Activated CD4-positive, CD25-positive, alpha-beta regulatory T cell treated with anti-CD3 and anti-CD28 coated beads, Interleukin-2, amount 50 U/mL, for 16 hours (primary cell): ENCODE data around the gene IFFO2.
A peak's percentile ranks its signal among the peaks of the same experiment; 100 is the strongest.

Source experiments
- DNase-seq: peaks from one replicate; pipeline ENCODE4 v3.0.0-alpha.2; 2020; ENCODE audit warnings: low read depth, low spot score

Gene IFFO2

DNA sequence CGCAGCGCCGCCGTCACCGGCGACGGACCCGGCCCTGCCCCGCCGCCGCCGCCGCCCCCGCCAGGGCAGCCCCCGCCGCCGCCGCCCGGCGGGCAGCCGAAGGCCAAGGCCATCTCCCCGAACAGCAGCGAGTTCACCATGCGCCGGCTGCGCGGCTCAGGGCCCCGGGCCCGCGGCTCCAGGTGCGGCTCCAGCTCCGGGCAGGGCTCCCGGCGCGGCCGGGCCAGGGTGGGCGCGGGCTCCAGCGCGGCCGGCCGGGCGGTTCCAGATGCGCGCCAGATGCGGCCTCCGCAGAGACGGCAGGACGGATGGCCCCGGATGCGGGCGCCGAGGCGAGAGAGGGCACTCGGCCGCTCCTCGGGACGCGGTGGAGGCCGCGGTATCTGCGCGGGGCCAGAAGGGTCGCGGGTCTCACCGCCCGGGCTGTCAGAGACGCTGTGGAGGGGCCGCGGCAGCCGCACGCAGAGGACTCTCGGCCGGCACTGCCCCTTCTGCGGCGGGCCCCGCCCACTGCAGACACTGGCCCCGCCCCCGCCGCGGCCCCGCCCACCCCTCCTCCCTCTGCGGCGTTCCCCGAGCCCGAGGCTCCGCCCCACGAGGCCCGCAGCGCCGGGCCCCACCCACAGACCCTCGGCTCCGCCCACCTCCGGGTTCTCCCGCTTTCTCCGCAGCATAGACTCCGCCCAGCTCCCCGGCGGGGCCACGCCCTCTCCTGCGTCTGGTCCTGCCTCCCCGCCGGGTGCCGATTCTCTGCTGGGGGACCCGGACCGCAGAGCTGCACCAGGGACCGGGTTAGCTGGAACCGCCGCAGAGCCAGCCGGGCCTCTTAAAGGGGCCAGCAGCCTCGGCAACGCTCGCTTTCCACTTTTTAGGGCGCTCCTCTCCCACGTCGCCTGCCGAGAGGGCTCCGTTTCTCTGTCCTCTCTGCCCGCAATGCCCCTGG, at the start of gene IFFO2:
IFFO2 (minus strand) TSS at position 484 of the 943 bp plus-strand sequence; CDS start at position 140, 344 bp downstream.
- peak; percentile 91 for DNase-seq

GRCh38 chr1:19006000-19006399, 49.5 kb upstream of the IFFO2 start:
- no peak for DNase-seq

GRCh38 chr1:19003371-19004290, 47.2 kb upstream of the IFFO2 start:
- no peak for DNase-seq

DNA sequence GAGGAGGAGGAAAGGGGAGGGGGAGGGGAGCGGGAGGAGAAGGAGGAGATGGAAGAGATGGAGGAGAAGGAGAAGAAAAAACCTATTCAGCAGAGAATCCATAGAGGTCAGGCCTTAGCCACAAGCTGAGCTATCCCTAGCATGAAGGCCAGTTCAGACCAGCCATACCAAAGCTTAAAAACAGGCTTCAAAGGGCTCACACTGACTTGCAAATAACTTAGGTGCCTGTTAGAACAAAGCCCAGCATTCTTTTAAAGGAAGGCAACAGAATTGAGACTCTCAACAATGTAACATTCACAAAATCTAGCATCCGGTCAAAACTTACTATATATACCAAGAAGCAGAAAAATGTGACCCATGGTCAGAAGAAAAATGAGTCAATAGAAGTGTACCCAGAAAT, 43.6 kb upstream of the IFFO2 start:
- no peak for DNase-seq

GRCh38 chr1:18999359-18999758, 42.9 kb upstream of the IFFO2 start:
- DNase-seq, result no peak

DNA sequence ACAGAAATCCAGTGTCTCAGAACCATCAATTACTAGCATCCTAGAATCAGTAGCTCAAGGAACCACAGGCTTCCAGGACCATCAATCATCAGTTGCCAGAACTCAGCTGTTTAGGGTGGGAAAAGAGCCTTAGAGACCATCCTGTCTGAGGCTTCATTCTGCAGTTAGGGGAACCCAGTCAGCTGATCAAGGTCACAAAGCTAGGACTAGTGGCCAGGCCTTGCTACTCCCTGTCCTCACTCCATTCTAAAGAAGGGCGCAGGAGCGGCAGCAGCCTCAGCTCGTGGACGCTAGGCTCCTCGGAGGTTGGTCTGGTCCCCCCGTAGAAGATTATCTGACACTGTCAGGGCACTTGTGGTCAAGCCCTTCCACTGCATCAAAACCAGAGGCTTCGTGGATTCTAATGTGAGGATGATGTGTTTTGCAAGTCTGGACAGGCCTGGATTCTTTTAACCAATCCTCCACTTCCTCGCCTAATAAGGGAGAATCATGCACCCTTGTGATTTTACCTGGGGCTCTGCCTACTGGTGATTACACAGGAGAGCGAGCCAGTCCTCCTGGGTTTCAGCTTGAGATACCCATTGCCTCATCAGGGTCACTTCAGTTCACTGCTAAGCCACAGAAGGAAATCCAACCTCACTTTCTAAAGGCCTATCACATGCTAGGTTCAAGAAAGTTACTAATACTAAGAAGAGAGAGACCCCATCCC, 41.7 kb upstream of the IFFO2 start:
- no peak for DNase-seq

DNA sequence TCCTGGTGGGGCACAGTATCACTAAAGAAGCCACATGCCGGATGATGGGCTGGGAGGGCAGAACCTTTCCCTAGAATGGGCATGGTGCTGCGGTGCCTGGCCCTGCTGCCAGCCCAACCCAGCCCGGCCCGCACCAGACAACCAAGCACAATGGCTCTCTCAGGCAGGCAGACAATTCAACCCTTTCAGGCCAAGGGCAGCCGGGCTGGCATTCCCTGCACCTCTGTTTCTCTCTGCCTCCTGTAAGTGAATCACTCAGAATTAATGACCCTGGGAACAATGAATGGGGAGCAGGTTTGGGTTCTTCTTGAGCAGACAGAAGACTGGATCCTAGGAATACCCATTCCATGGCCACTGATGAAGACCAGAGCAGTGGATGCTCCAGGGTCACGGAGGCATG, 41.0 kb upstream of the IFFO2 start:
- DNase-seq, result no peak

- no peak for DNase-seq
Observed at GRCh38 chr1:18996548-18997177, 40.2 kb upstream of the IFFO2 start.

- DNase-seq, result no peak
Observed at GRCh38 chr1:18994381-18994780, 37.9 kb upstream of the IFFO2 start.

DNA sequence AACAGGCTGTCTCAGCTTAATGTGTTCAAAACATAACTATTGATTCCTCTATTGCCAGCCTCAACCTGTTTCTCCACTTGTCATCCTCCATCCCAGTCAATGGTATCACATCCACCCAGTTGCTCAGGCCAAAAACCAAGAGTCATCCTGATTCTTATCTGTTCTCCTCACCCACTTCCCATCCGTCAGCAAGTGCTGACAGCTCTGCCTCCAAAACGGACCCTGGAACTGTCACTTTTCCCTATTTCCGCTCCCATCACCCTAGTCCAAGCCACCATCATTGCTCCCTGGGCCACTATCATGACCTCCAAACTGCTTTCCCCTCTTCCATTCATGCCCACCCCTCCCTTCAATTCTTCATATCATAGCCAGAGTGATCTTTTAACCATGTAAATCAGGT, 36.2 kb upstream of the IFFO2 start:
- DNase-seq, result no peak

DNA sequence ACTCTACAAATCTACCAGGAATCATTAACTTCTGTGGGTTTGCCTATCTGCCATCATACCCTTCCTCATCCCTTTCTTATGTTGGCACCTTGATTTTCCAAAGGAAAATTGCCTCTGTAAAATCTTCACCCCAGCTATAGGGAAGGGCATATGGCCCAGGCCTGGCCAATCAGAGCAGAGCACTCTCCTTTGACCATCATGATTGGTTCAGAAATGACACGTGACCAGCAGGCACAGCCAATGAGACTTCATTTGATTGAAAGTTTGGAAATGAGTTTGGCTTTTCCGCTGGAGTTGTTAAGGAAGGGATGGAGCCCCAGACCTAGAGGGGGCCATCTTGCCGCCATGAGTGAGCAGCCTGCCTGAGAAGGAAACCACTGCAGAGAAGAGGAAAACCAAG, 35.1 kb upstream of the IFFO2 start:
- DNase-seq, result no peak

DNA sequence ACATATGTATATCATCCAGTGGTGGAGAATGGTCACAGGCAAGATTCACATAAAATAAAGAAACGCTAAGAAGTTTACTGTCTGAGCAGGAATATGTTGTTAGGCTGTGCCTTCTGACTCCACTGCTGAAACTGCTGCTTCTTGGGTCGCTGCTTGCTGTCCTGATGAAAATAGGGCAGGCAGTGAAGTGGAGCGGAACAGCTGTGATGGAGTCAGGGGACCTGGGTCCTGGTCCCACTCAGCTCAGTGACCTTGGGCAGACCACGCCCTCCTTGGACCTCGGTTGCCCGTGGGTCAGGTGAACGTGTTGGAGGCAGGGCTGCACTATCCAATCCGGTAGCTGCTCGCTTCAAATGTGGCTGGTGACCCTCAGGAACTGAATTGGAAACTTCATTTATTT, 33.4 kb upstream of the IFFO2 start:
- DNase-seq, result no peak

GRCh38 chr1:18989176-18989799, 32.8 kb upstream of the IFFO2 start:
- DNase-seq, result no peak

GRCh38 chr1:18981242-18981641, 24.8 kb upstream of the IFFO2 start:
- no peak for DNase-seq

DNA sequence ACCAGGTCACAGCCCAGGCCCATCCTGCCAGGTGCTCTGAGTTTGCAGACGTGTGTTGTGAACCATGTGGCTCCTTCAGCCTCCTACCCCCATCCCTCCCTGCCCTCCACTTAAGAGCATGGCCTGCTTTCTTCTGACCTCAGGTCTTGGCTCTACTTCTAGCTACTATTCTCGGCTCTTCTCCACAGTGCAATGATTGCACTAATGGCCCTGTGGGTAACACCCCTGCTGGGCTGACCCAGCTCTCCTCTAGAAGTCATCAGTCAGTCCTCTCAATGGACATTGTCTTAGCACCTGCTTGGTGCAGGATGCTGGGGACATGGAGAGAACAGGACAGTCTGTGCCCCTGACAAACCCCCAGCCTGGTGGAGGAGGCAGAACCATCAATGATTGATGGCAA, 22.2 kb upstream of the IFFO2 start:
- DNase-seq, result no peak

GRCh38 chr1:18977428-18977827, 21.0 kb upstream of the IFFO2 start:
- DNase-seq, result no peak

DNA sequence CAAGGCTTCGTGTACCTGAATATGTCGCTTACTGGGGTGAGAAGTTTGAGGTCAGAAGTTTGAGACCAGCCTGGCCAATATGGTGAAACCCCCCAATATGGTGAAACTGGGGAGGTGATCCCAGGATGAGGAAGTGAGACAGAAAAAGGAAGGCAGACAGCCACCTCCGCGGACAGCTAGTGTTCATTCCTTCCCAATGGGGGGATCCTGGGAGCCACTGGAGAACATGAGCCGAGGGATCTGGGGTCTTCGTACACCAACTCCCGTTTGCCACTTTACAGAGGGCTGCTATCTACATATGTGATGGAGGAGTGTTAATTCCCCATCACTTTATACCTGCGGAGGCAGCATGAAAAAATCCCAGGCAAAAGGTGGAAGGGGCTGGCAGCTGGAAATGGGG, 19.6 kb upstream of the IFFO2 start:
- DNase-seq, result no peak

DNA sequence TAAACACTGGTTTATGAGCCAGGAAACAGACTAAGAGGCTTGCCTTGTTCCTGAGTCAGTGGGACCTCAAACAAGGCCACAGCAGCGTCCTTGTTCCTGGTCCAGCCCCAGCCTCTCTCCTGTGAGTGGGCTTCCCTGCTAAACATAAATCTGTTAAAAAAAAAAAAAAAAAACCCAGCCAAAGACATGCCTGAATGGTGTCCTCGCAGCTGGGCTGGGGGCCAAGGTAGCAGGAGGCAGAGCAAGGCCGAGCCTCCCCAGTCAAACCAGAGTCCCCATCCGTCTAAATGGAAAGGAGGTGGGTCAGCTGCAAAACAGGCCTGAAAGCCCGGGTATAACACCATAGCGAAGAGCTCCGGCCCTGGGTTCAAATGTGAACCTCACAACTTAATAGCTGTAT, 18.1 kb upstream of the IFFO2 start:
- DNase-seq, result no peak

GRCh38 chr1:18974005-18974404, 17.5 kb upstream of the IFFO2 start:
- no peak for DNase-seq

- DNase-seq, result no peak
Observed at GRCh38 chr1:18973446-18973955, 17.0 kb upstream of the IFFO2 start.

DNA sequence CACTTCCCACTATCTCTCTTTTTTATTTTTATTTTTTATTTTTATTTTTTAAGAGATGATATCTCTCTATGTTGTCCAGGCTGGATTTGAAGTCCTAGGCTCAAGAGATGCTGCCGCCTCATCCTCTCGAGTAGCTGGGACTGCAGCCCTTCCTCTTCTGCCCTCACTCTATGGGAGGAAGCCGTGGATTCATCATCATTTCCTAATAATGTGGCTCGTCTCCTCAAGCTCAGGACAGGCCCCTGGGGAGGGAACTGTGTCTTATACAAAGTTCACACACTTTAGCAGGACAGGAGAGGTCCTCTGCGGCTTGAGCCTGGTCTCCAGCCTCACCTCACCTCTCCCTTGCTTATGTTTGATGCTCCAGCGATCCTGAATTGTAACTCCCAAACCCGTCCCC, 16.5 kb upstream of the IFFO2 start:
- DNase-seq, result no peak
